OCI-LY3 (cell line): ENCODE measurements around the gene CROCC.

Experiments used
- H2AFZ ChIP-seq: fragments of 200-600, 300-600 bp; shearing (Covaris generic); 2 replicates; pipeline ENCODE4 v1.6.0; 2014; ENCODE audit warnings: antibody characterized with exemption, low read depth, low read length
- H3K27ac ChIP-seq: fragments of 200-600, 300-600 bp; sonication (generic); 2 replicates; pipeline ENCODE4 v1.5.1; 2014; ENCODE audit warnings: mild to moderate bottlenecking, low read length, moderate library complexity, mixed read lengths
- H3K27me3 ChIP-seq: fragments of 200-600, 300-600 bp; sonication (generic); 2 replicates; pipeline ENCODE4 v1.6.1; 2014; ENCODE audit warnings: low read depth, low read length, mixed read lengths
- H3K36me3 ChIP-seq: fragments of 200-600, 300-600 bp; sonication (generic); replicated peaks from 2 replicates; pipeline ENCODE3; 2014; ENCODE audit warnings: low read depth, low read length, mixed read lengths
- H3K4me1 ChIP-seq: fragments of 300-600, 200-600 bp; sonication (generic); 2 replicates; pipeline ENCODE4 v1.6.1; 2014; ENCODE audit warnings: low read length, mixed read lengths
- H3K4me2 ChIP-seq: fragments of 200-600, 300-600 bp; sonication (generic); 2 replicates; pipeline ENCODE4 v1.6.1; 2014; ENCODE audit warnings: low read length, mixed read lengths
- H3K4me3 ChIP-seq: fragments of 300-600, 200-600 bp; sonication (generic); 2 replicates; pipeline ENCODE4 v1.5.1; 2014; ENCODE audit warnings: antibody characterized with exemption, mild to moderate bottlenecking, low read length, moderate library complexity
- H3K79me2 ChIP-seq: fragments of 300-600, 200-600 bp; shearing (Covaris generic); 2 replicates; pipeline ENCODE4 v1.6.1; 2014; ENCODE audit warnings: mild to moderate bottlenecking, low read length, mixed read lengths
- H3K9ac ChIP-seq: fragments of 300-600, 200-600 bp; shearing (Covaris generic); 2 replicates; pipeline ENCODE4 v1.6.0; 2014; ENCODE audit warnings: mild to moderate bottlenecking, low read length, moderate library complexity
- H3K9me3 ChIP-seq: fragments of 200-600, 300-600 bp; shearing (Covaris generic); 2 replicates; pipeline ENCODE4 v1.6.1; 2014; ENCODE audit warnings: low read length, mixed read lengths; ENCODE audit not compliant: insufficient read depth
- H4K20me1 ChIP-seq: fragments of 200-600, 300-600 bp; sonication (generic); 2 replicates; pipeline ENCODE4 v1.6.1; 2016; ENCODE audit warnings: low read length, mixed read lengths; ENCODE audit not compliant: insufficient read depth
- EZH2phosphoT487 ChIP-seq: fragments of 200-600 bp; shearing (Covaris generic); IDR thresholded peaks from 2 replicates; pipeline ENCODE4 v1.6.1; 2018; ENCODE audit warnings: antibody characterized with exemption, mixed run types, low read depth
- TF ChIP-seq, protein P1 (sequence below): fragments of 200-600, 300-600 bp; sonication (generic); IDR thresholded peaks from 2 replicates; pipeline ENCODE4 v1.5.1; 2014; ENCODE audit warnings: antibody characterized with exemption, low read length, low read depth

Gene CROCC

DNA sequence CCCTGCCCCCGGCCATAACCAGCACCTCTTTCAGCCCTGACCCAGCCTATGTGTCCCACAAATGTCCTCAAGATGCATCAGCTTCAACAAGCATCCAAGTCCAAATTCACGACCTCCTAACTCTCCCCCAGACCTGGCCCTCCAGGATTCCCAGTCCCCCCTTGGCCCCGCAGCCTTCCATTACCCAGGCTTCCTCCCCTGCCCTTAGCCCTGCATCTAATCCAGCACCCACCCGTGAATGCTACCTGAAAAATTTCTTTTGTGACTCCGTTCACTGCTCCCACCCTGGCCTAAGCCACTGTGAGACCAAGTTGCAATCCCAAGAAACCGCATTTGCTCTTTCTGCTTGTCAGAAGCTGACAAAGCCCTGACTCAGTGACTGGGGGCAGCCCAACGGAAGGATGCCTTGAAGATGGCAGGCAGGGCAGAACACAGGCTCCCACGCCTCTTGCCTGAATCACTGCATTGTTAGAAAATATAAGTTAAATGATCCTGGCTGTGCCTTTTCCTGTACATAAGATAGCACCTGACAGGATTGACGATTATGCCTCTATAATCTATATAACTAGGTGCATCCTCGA is 59.6 kb downstream of the CROCC start:
- Histone ChIP-seq H3K4me2 (no peak overlapping the region), H3K4me3 (no peak overlapping the region), H3K27ac (no peak overlapping the region), H3K9ac (no peak overlapping the region), H3K27me3 (no peaks in the 10 kb centered on the region), H2AFZ (no peak overlapping the region), H4K20me1 (no peaks in the 10 kb centered on the region), H3K36me3 (no peaks in the 10 kb centered on the region), H3K9me3 (no peaks in the 10 kb centered on the region), H3K4me1 (no peaks in the 10 kb centered on the region), H3K79me2 (no peaks in the 10 kb centered on the region)
- TF ChIP-seq, protein P1, sequence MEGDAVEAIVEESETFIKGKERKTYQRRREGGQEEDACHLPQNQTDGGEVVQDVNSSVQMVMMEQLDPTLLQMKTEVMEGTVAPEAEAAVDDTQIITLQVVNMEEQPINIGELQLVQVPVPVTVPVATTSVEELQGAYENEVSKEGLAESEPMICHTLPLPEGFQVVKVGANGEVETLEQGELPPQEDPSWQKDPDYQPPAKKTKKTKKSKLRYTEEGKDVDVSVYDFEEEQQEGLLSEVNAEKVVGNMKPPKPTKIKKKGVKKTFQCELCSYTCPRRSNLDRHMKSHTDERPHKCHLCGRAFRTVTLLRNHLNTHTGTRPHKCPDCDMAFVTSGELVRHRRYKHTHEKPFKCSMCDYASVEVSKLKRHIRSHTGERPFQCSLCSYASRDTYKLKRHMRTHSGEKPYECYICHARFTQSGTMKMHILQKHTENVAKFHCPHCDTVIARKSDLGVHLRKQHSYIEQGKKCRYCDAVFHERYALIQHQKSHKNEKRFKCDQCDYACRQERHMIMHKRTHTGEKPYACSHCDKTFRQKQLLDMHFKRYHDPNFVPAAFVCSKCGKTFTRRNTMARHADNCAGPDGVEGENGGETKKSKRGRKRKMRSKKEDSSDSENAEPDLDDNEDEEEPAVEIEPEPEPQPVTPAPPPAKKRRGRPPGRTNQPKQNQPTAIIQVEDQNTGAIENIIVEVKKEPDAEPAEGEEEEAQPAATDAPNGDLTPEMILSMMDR: no peak
- TF ChIP-seq EZH2phosphoT487: no peak

DNA sequence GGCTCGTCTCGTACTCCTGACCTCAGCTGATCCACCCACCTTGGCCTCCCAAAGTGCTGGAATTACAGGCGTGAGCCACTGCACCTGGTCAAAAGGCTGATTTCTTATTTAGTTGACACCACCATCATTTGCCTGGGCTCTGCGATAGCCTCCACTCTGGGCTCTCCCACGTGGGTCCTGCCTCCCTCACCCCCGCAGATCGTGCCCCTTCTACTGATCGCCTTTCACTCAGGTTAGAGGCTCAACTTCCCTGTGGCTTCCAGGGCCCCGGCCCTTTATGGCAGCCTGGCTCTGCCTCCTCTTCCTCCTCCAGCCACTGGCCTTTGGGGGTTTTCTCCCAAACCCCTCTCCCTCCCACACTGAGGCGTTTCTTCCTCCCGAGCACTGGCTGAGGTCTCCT is 61.2 kb downstream of the CROCC start:
- no peak overlapping the region for H3K27ac ChIP-seq
- no peak overlapping the region for H3K4me2 ChIP-seq
- H3K9ac ChIP-seq: no peak overlapping the region
- H3K27me3 ChIP-seq: no peaks in the 10 kb centered on the region
- TF ChIP-seq, protein P1: no peak
- TF ChIP-seq EZH2phosphoT487: no peak
- H2AFZ ChIP-seq: no peak overlapping the region
- no peak overlapping the region for H3K4me3 ChIP-seq
- no peaks in the 10 kb centered on the region for H3K36me3 ChIP-seq
- H4K20me1 ChIP-seq: no peaks in the 10 kb centered on the region
- no peaks in the 10 kb centered on the region for H3K4me1 ChIP-seq
- no peaks in the 10 kb centered on the region for H3K9me3 ChIP-seq
- H3K79me2 ChIP-seq: no peaks in the 10 kb centered on the region

DNA sequence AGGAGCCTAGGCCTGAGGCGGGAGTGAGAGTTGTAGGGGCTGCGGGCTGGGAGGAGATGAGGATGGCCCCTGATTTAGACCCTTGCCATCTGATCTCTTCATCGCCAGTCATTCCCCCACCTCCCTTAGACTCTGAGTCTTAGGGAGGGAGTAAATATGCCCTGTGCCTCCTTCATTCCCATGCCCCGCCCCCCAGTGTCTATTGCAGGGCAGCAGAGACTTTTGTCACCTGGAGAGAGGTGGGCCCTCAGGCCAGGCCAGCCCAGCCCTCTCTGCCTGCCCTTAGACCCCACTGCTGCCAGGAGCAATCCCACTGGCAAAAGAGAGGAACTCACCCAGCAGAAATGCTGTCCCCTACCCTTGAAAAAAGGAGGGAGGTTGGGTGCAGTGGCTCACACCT is 61.9 kb downstream of the CROCC start:
- no peak overlapping the region for H3K4me2 ChIP-seq
- TF ChIP-seq EZH2phosphoT487: no peak
- TF ChIP-seq, protein P1: no peak
- no peak overlapping the region for H2AFZ ChIP-seq
- no peak overlapping the region for H3K9ac ChIP-seq
- no peaks in the 10 kb centered on the region for H3K4me1 ChIP-seq
- H3K27me3 ChIP-seq: no peaks in the 10 kb centered on the region
- no peaks in the 10 kb centered on the region for H3K9me3 ChIP-seq
- H3K4me3 ChIP-seq: no peak overlapping the region
- no peaks in the 10 kb centered on the region for H3K36me3 ChIP-seq
- no peaks in the 10 kb centered on the region for H3K79me2 ChIP-seq
- no peaks in the 10 kb centered on the region for H4K20me1 ChIP-seq
- no peak overlapping the region for H3K27ac ChIP-seq

DNA sequence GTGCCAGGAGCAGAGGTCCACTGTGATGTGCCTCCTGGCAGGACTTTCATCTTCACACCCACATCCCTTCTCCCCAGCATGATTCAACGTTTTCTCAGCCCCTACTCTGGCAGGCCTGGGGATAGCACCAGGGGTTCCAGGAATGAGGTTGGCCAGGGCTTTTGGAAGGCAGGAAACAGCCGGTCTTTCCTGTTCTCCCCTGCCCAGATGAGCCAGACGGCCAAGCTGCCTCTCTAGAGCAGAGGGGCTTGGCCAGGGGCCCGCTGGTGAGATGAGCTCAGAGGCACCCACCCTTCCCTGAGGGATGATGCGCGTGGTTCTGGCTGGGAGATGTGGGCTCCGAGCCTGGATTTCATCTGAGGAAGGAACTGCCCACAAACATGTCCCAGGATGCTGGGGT is 63.0 kb downstream of the CROCC start:
- H4K20me1 ChIP-seq: no peaks in the 10 kb centered on the region
- no peak overlapping the region for H3K9ac ChIP-seq
- H3K27me3 ChIP-seq: no peaks in the 10 kb centered on the region
- TF ChIP-seq, protein P1: no peak
- TF ChIP-seq EZH2phosphoT487: no peak
- H2AFZ ChIP-seq: no peak overlapping the region
- no peaks in the 10 kb centered on the region for H3K9me3 ChIP-seq
- H3K79me2 ChIP-seq: no peaks in the 10 kb centered on the region
- no peak overlapping the region for H3K27ac ChIP-seq
- no peak overlapping the region for H3K4me2 ChIP-seq
- no peaks in the 10 kb centered on the region for H3K4me1 ChIP-seq
- no peaks in the 10 kb centered on the region for H3K36me3 ChIP-seq
- H3K4me3 ChIP-seq: no peak overlapping the region
